RPMI8226 (cell line): ENCODE results near the gene GALNT2.

Experiments used
- DNase-seq: peaks from one replicate; pipeline ENCODE4 v3.0.0-alpha.2; 2015

The GALNT2 gene

GRCh38 chr1:230219174-230220067 lies 152.4 kb downstream of the GALNT2 start:
- DNase-seq = no peak

- DNase-seq = no peak
Observed at GRCh38 chr1:230220478-230220877, 153.4 kb downstream of the GALNT2 start.

- no peak for DNase-seq
Observed at GRCh38 chr1:230220907-230221306, 153.9 kb downstream of the GALNT2 start.

GRCh38 chr1:230222678-230223077 lies 155.6 kb downstream of the GALNT2 start:
- no peak for DNase-seq

- no peak for DNase-seq
Observed at GRCh38 chr1:230224101-230224960, 157.3 kb downstream of the GALNT2 start.

GRCh38 chr1:230226007-230226800 lies 159.2 kb downstream of the GALNT2 start:
- no peak for DNase-seq

- no peak for DNase-seq
Observed at GRCh38 chr1:230226814-230227213, 159.8 kb downstream of the GALNT2 start.

- no peak for DNase-seq
Observed at GRCh38 chr1:230228236-230228897, 161.3 kb downstream of the GALNT2 start.

- DNase-seq = no peak
Observed at GRCh38 chr1:230230273-230230672, 163.2 kb downstream of the GALNT2 start.

GRCh38 chr1:230230948-230231773 lies 164.1 kb downstream of the GALNT2 start:
- no peak for DNase-seq

- no peak for DNase-seq
Observed at GRCh38 chr1:230231774-230232145, 164.7 kb downstream of the GALNT2 start.

GRCh38 chr1:230232371-230232771 lies 165.3 kb downstream of the GALNT2 start:
- no peak for DNase-seq

GRCh38 chr1:230233786-230234185 lies 166.7 kb downstream of the GALNT2 start:
- no peak for DNase-seq

GRCh38 chr1:230235876-230236275 lies 168.8 kb downstream of the GALNT2 start:
- DNase-seq = no peak

GRCh38 chr1:230236301-230237008 lies 169.4 kb downstream of the GALNT2 start:
- DNase-seq = no peak

GRCh38 chr1:230237009-230237370 lies 170.0 kb downstream of the GALNT2 start:
- DNase-seq = no peak

GRCh38 chr1:230237805-230238204 lies 170.8 kb downstream of the GALNT2 start:
- no peak for DNase-seq

- no peak for DNase-seq
Observed at GRCh38 chr1:230240446-230241086, 173.5 kb downstream of the GALNT2 start.

GRCh38 chr1:230242326-230242725 lies 175.3 kb downstream of the GALNT2 start:
- no peak for DNase-seq

GRCh38 chr1:230243146-230243545 lies 176.1 kb downstream of the GALNT2 start:
- no peak for DNase-seq
